NCI-H2107 treated with DMSO at 0.1 percent for 48 hours (cell line): ENCODE data around the gene NIPSNAP3A.

Experiments used
- DNase-seq: peaks from one replicate; lab custom pipeline; 2025; ENCODE audit not compliant: unreplicated experiment; lab: John Stamatoyannopoulos, UW

NIPSNAP3A gene

GRCh38 chr9:104774132-104774531 is 26.6 kb downstream of the NIPSNAP3A start:
- no peak for DNase-seq

- DNase-seq: no peak
These were observed 27.5 kb downstream of the NIPSNAP3A start for GRCh38 chr9:104774831-104775573.

- DNase-seq: no peak
These were observed 28.1 kb downstream of the NIPSNAP3A start for GRCh38 chr9:104775574-104775936.

GRCh38 chr9:104775976-104776375 is 28.5 kb downstream of the NIPSNAP3A start:
- no peak for DNase-seq

- no peak for DNase-seq
These were observed 29.3 kb downstream of the NIPSNAP3A start for GRCh38 chr9:104776797-104777196.

- DNase-seq: no peak
These were observed 31.3 kb downstream of the NIPSNAP3A start for GRCh38 chr9:104778802-104779201.

- no peak for DNase-seq
These were observed 31.9 kb downstream of the NIPSNAP3A start for GRCh38 chr9:104779334-104779733.

- no peak for DNase-seq
These were observed 32.6 kb downstream of the NIPSNAP3A start for GRCh38 chr9:104779946-104780535.

- DNase-seq: peak; percentile 14
These were observed 33.4 kb downstream of the NIPSNAP3A start for GRCh38 chr9:104780796-104781395.

- DNase-seq: no peak
These were observed 36.1 kb downstream of the NIPSNAP3A start for GRCh38 chr9:104783588-104783987.

- DNase-seq: no peak
These were observed 36.6 kb downstream of the NIPSNAP3A start for GRCh38 chr9:104784098-104784497.

- no peak for DNase-seq
These were observed 38.8 kb downstream of the NIPSNAP3A start for GRCh38 chr9:104786293-104786692.

GRCh38 chr9:104787306-104788015 is 40.0 kb downstream of the NIPSNAP3A start:
- no peak for DNase-seq

GRCh38 chr9:104788251-104788650 is 40.8 kb downstream of the NIPSNAP3A start:
- no peak for DNase-seq

GRCh38 chr9:104794070-104794469 is 46.6 kb downstream of the NIPSNAP3A start:
- no peak for DNase-seq

GRCh38 chr9:104795082-104795481 is 47.6 kb downstream of the NIPSNAP3A start:
- DNase-seq: no peak

- DNase-seq: no peak
These were observed 48.4 kb downstream of the NIPSNAP3A start for GRCh38 chr9:104795857-104796256.

- no peak for DNase-seq
These were observed 50.9 kb downstream of the NIPSNAP3A start for GRCh38 chr9:104798209-104798995.

GRCh38 chr9:104800068-104800785 is 52.7 kb downstream of the NIPSNAP3A start:
- DNase-seq: no peak

GRCh38 chr9:104802110-104802509 is 54.6 kb downstream of the NIPSNAP3A start:
- no peak for DNase-seq
